RPMI8226 (cell line): ENCODE data around the gene SLC9A9.
"Not testable (repeated sequence)": the region's sequence is repeated elsewhere in the genome, so short reads cannot be mapped to it uniquely, and the experiment has no call there.

ENCODE experiments used
- DNase-seq: peaks from one replicate; pipeline ENCODE4 v3.0.0-alpha.2; 2015

The SLC9A9 gene

GRCh38 chr3:143437405-143437804 is 410.9 kb downstream of the SLC9A9 start:
- DNase-seq = no peak

DNA sequence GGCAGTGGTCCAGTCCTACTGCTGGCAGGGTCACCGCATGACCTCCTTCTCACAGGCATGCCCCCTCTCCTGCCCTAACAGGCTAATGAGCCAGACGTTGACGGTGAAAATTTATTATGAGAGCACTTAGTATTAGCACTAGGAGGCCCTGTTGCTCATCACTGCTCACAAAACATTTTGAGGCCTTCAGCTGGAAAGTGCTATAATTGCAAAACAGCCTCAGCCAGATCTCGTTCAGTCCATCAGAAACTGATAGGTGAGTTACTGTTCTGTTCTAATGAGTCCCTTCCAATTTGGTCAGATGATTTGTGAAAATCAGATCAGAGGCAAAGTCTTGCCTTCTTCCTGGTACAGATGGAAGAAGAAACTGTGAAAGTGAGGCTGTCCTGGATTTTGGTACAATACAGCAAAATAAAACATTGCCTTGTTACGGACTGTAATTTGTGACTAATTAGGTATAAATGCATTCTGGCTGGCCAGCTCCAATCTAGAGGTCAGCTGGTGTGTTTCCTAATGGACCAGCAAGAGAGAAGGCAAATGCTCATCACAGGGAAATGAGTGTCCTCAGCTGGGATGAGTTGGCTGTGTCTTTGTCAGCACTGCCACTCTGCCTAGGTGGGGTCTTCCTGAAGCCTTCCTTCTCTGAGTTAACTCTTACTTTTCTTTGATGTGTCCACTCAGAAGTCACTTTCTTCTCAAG is 411.9 kb downstream of the SLC9A9 start:
- no peak for DNase-seq

- peak; percentile 34 for DNase-seq
Measured at GRCh38 chr3:143433787-143434378, 414.4 kb downstream of the SLC9A9 start.

GRCh38 chr3:143431298-143431697 is 417.0 kb downstream of the SLC9A9 start:
- DNase-seq = not testable (repeated sequence)

DNA sequence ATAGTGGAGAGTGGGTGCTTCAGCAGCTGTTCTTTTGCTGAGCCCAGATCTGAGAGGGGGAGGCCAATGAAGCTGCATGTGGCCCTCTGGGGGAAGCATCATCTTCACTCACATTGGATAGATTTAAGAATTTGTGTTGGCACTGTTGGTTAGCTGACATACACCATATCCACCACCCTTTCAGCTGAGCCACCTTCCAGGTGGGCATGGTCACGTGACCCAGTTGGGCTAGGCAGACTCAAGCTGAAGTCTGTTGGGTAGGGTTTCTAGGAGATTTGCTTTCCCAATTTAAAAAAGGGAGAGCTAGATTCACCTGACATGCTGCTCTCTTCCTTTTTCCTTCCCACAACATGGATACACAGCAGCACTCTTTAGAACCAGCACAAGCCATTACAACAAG is 417.7 kb downstream of the SLC9A9 start:
- no peak for DNase-seq

GRCh38 chr3:143429628-143430514 is 418.4 kb downstream of the SLC9A9 start:
- peak; percentile 14 for DNase-seq

GRCh38 chr3:143428294-143428693 is 420.0 kb downstream of the SLC9A9 start:
- DNase-seq = no peak

DNA sequence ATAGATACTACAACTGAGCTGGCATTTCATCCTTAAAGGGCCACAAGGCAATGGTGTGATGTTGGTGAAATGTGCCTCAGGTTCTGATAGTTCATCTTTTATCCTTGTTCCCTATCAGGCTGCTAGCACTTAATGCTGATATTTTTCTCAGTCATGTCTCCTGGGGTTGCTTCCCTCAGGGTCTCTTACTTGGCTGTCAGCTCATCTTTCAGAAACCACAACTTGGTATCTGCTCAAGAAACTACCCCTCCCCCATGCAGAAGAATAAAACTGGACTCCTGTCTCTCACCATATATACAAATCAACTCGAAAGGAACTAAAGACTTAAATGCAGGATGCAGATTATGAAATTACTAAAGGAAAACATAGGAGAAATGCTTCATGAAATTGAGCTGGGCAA is 420.6 kb downstream of the SLC9A9 start:
- DNase-seq = no peak

DNA sequence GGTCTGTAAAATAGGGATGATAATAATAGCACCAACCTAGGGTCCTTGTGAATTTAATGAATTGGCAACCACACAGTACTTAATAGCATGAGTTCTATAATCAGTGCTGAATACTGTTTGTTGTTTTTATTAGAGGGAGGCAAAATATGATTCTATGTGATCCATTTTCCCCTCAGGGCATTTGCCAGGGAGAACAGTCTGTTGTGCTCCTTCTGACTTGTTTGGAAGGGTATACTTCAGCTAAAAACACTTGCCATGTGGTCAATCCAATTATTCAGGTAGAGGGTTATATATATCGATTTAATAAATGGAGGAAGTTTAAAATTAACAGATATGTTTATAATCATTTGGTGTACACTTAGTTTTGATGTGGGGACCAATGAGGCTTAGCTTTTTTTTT is 423.4 kb downstream of the SLC9A9 start:
- no peak for DNase-seq

DNA sequence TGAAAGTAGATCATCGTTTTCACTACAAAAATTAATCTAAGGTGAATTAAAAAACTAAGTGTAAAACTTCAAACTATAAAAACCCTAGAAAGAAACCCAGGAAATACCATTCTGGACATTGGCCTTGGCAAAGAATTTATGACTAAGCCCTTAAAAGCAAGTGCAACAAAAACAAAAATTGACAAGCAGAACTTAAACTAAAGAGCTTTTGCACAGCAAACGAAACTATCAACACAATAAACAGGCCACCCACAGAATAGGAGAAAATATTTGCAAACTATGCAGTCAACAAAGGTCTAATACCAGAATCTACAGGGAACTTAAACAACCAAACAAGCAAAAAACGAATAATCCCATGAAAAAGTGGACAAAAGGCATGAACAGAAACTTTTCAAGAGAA is 426.7 kb downstream of the SLC9A9 start:
- no peak for DNase-seq

GRCh38 chr3:143419611-143420010 is 428.7 kb downstream of the SLC9A9 start:
- no peak for DNase-seq

DNA sequence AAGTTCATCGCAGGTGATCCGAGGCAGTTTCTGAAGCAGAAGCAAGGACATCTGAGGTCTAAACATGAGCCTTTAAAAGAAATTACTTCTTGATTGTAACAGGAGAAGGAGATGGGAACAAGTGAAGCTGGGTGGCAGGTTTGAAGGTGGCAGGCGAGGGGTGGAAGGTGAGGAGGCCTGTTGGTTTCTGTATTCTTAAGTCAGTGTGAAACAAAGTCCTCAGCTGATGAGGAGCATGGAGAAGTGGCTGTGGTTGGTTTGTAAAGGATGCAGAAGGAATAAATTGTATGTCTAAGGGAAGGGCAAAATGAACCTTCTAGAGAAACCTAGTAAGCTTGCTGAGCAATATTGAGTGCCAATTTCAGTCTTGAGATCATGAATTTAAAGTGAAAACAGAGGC is 429.9 kb downstream of the SLC9A9 start:
- DNase-seq = no peak

- no peak for DNase-seq
Measured at GRCh38 chr3:143416229-143416628, 432.0 kb downstream of the SLC9A9 start.

DNA sequence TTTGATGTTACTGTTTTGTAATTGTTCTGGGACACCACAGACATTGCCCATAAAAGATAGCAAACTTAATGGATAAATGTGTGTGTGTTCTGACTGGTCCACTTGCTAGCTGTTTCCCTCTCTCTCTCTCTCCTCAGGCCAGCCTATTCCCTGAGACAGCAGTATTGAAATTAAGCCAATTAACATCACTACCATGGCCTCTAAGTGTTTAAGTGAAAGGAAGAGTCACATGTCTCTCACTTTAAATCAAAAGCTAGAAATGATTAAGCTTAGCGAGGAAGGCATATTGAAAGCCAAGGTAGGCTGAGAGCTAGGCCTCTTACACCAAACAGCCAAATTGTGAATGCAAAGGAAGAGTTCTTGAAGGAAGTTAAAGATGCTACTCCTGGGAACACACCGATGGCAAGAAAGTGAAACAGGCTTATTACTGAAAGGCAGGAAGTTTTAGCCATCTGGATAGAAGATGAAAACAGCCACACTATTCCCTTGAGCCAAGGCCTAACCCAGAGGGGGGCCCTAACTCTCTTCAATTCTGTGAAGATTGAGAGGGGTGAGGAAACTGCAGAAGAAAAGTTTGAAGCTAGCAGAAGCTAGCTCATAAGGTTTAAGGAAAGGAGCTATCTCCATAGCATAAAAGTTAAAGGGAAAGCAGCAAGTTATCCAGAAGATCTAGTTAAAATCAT is 433.6 kb downstream of the SLC9A9 start:
- DNase-seq = no peak

- no peak for DNase-seq
Measured at GRCh38 chr3:143413372-143413771, 434.9 kb downstream of the SLC9A9 start.

DNA sequence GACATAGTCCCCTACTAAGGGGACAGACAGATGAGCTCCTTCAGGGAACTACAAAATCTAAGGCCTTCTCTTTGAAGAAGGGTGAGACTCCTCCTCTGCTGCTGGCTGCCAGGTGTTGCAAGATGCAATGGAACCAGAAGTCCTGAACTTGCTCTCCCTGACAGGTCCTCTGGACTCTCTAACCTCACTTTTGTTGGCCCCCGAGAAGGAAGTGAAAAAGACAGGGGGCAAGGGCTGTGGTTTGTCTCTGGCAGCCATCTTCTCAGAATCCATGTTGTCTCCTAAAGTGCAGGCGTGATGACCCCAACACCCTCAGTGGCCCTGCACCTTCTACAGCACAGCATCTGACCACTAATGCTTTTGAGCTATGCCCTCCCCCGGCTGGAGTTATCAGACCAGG is 436.2 kb downstream of the SLC9A9 start:
- DNase-seq = peak; percentile 33

DNA sequence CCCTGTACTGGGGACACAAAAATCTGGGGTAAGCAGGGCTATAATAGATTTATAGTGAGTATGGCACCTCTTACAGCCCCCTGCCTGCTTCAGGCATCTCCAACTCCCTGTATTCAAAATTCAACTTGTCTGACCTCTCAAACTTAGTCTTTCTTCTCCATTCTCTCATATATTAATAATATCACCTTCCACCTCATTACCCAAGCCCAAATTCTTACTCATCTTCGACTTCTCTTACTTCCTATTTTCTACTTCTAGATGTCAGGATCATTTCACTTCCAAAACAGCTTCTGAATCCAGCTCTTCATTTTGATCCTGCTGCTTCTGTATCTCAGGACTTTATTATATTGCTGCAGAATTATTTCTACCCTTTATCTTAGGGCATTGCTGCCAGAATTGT is 438.0 kb downstream of the SLC9A9 start:
- DNase-seq = no peak

DNA sequence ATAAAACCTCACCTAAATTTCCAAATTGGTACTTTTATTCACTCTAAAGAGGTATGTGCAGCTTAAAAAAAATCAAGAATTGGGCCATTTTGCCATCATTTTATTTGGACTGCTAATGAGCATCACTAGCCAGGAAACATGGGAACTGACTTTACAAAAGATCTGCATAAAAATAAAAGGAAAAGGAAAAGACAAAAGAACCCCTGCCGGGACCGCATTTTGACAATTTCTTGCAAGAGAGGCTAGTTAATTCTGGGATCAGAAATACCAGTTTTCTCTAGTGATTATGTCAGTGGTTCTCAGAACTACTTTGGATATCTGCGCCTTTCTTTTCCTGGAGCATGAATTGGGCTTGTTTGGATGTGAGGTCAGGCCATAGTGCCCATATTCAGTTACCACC is 439.5 kb downstream of the SLC9A9 start:
- DNase-seq = no peak

DNA sequence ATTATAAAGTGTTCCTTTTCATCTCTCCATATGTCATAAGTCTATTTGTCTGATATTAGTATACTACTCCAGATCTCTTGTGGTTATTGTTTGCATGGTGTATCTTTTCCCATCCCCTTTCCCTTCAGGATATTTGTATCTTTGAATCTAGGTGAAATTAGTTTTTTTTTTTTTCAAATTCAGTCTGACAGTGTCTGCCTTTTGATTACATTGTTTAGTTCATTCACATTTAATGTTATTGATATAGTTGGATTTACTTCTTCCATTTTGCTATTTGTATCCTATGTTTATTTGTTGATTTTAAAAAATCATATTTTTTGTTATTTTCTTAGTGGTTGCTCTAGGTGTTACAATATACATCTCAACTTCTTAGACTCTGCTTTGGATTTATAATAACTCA is 445.7 kb downstream of the SLC9A9 start:
- no peak for DNase-seq

DNA sequence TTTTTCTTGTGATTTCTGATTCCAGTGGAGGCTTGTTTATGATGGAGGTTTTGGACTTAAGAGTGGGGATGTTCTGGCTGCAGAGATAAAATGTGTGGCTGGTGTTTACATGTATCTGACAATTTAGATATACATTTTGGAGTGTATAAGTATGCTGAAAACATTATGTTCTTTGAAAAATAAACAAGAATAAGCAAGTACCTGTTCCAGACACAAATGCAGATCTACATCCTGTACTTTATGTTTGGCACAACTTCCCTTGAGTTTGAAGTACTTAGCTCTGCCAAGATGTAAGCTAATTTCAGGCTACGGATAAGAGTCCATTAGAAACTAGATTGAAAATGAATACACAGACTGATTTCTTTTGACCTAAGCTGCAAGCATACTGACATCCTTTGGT is 451.5 kb downstream of the SLC9A9 start:
- no peak for DNase-seq

DNA sequence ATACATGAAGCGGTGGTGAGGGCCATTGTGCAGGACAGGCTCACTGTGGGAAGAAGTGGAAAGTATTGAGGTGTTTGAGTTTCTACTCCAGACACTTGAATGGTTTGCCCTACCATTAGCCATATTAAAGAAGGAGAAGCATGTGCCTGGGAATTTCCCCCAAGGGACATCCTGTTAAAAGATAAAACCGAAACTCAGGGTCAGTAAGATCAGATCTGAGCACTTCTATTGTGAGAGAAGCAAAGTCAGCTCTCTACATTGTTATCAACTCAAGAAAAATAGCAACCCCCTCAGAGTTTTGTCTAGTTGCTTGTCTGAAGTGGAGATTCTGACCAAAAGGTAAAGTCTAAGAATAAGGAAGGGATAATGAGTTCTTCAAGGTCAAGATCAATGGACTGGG is 458.9 kb downstream of the SLC9A9 start:
- DNase-seq = no peak

GRCh38 chr3:143387425-143387824 is 460.8 kb downstream of the SLC9A9 start:
- DNase-seq = no peak

- DNase-seq = no peak
Measured at GRCh38 chr3:143384076-143384475, 464.2 kb downstream of the SLC9A9 start.
